Naive thymus-derived CD8-positive, alpha-beta T cell (primary cell): ENCODE data around the gene SAP25. TPM values are rescaled to one million over a fixed set of nuclear protein-coding genes. Genes with fewer than 3 reads are reported as not detected.

Experiments used
- ATAC-seq, 2 donors: fragments of 150-1000 bp; cut with Tn5 transposase in 1 of 2; sonication (Bioruptor Pico), chemical (Tn5 transposase) in 1 of 2; 1 replicate in 1 of 2; 2 replicates in 1 of 2; pipeline ENCODE4 v1.10.0; 2021; ENCODE audit warnings: mild to moderate bottlenecking in 2 of 2, moderate library complexity in 2 of 2
- POLR2A ChIA-PET: fragments of 350-600 bp; sonication (Branson Sonifier 250); formaldehyde crosslinking; loops from one replicate; lab custom pipeline; 2021; ENCODE audit warnings: antibody characterized with exemption; lab: Charles Lee
- DNase-seq, 10 donors: peaks; one replicate each; pipeline versions ENCODE4 v3.0.0 to v3.0.0-alpha.2; 2020 to 2022
- H3K27ac Mint-ChIP-seq, 10 donors: one replicate each; pipeline ENCODE4 v1.8.0; 2020 to 2022; ENCODE audit warnings: mild to moderate bottlenecking in 10 of 10, mixed read lengths in 10 of 10, moderate library complexity in 4 of 10, inconsistent platforms in 1 of 10
- H3K27me3 Mint-ChIP-seq, 5 donors: one replicate each; pipeline ENCODE4 v1.8.0; 2021 to 2022; ENCODE audit warnings: mixed read lengths in 5 of 5
- H3K36me3 Mint-ChIP-seq, 3 donors: one replicate each; pipeline ENCODE4 v1.8.0; 2020 to 2022; ENCODE audit warnings: mixed read lengths in 3 of 3, mild to moderate bottlenecking in 2 of 3, inconsistent platforms in 1 of 3
- H3K4me1 Mint-ChIP-seq, 4 donors: one replicate each; pipeline ENCODE4 v1.8.0; 2021 to 2022; ENCODE audit warnings: mixed read lengths in 4 of 4
- H3K4me3 Mint-ChIP-seq, 10 donors: one replicate each; pipeline ENCODE4 v1.8.0; 2020 to 2022; ENCODE audit warnings: mild to moderate bottlenecking in 10 of 10, mixed read lengths in 10 of 10, moderate library complexity in 6 of 10, inconsistent platforms in 1 of 10
- H3K9me3 Mint-ChIP-seq, 9 donors: one replicate each; pipeline ENCODE4 v1.8.0; 2020 to 2022; ENCODE audit warnings: mixed read lengths in 9 of 9, mild to moderate bottlenecking in 3 of 9, inconsistent platforms in 1 of 9, moderate library complexity in 1 of 9
- polyA plus RNA-seq, 3 donors: library from polyadenylated mRNA; unstranded; fragments of 300-500 nt; fragmentation: Illumina TruSeq; gene quantifications; one replicate each; pipeline ENCODE4 v1.2.3, GENCODE V29; 2021
- total RNA-seq, 8 experiments: library from RNA in 2 of 8; stranded (reverse) in 2 of 8; gene quantifications; one replicate each; pipeline ENCODE4 v1.2.3 and lab custom pipeline; 2021 to 2026

SAP25 gene
- total and polyA plus RNA-seq, 5 experiments from 2014 or later, result 0.42 to 118 (median 102) TPM; not detected in 2

DNA sequence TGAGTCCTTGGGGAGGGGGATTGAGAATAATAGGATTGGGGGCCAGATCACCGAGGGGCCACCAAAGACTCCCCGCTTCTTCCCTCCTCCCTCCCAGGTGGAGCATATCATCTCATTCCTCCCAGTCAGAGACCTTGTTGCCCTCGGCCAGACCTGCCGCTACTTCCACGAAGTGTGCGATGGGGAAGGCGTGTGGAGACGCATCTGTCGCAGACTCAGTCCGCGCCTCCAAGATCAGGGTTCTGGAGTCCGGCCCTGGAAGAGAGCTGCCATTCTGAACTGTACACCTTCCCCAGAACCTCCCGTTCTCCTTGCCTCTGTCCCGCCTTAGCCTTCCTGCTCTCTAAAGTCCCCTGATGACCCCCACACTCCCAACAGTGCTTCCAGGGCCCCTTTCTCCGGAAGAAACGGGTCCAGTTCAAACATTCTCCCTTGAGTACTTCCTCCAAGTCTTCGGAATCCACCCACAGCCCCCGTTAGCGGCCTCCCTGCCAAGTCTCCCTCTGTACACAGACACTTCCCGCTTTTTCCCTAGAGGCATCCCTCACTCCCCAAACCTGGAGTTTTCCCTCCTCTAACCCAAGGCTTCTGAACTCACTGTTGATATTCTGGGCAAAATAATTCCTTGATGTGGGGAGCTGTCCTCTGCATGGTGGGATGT is 16.5 kb upstream of the SAP25 start:
- Mint-ChIP-seq H3K27me3 (peaks cover 0 to 10% (median 3%) of the 10 kb centered on the region in 5 donors), H3K9me3 (no peaks in the 10 kb centered on the region), H3K4me1 (peaks cover 1 to 15% (median 9%) of the 10 kb centered on the region in 4 donors), H3K36me3 (peaks cover 0 to 4% (median 3%) of the 10 kb centered on the region in 3 donors), H3K27ac (peak overlapping the region in 2 of 10 donors; percentile 31 to 44), H3K4me3 (no peak overlapping the region)
- no peak for DNase-seq
- ATAC-seq, result no peak
- POLR2A ChIA-PET, result interaction anchor here (0.7 to 9.8 kb wide), 5 partner anchors 11 to 44 kb away, joined by 3 to 333 read pairs (median 4); partner anchors contain the start of gene SAP25

DNA sequence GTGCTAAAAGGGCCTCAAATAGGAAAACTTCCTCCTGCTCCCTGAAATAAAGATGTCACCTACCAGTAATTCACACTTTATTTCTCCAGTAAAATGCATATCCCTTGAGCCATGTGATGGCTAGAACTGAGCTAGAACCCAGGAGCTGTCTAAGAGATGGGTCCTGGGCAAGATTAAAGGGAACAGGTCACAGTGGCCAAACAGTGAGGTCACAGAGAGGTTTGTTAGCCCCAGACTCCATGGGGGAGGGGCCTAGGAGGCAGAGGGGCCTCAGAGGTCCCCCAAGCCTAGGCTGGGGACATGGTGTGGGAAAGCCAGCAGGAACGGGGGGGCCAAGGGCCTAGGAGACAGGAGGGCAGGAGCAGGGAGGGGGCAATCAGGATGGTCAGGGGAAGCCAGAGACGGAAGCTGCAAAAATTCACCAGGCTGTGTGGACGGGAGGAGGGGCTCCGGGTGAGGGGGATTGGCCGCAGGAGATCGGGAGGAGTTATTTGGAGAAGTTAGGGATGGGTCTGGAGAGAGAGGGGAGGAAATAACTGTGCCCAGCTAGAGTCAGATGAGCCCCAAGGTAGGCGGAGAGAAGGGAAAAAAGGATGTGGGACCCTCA is 15.7 kb upstream of the SAP25 start:
- POLR2A ChIA-PET, result interaction anchor here (0.7 to 9.8 kb wide), 5 partner anchors 14 to 44 kb away, joined by 3 to 333 read pairs (median 4); partner anchors contain the start of gene SAP25
- Mint-ChIP-seq H3K4me1 (peaks cover 8 to 21% (median 12%) of the 10 kb centered on the region in 4 donors), H3K27me3 (peaks cover 0 to 10% (median 3%) of the 10 kb centered on the region in 5 donors), H3K27ac (peak overlapping the region in 1 of 10 donors; percentile 59), H3K9me3 (no peaks in the 10 kb centered on the region), H3K36me3 (peaks cover 0 to 4% (median 3%) of the 10 kb centered on the region in 3 donors), H3K4me3 (peak overlapping the region in 2 of 10 donors; percentile 34 to 42)
- DNase-seq, result no peak
- ATAC-seq, result no peak

DNA sequence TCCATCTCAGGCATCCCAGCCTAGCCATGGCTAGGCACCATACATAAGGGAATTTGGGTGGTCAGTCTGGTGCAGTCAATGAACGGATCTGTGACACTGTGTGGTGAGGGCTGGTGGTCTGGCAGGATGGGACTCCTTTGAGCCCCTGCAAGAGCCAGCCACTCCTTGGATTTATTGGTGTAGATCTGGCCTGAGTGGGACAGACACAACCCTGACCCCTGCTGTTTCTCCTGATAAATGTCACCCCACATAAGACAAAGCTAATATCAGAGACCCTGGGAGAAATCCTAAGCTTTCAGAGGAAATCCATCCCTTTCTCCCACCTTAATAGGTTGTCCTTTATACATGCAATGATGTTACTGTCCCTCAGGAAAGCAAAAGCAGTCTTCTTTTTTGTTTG is 14.7 kb upstream of the SAP25 start:
- H3K4me3 Mint-ChIP-seq, result peak overlapping the region; percentile 36 to 98 (median 72)
- ATAC-seq, result no peak
- DNase-seq, result no peak
- peaks cover 0 to 4% (median 3%) of the 10 kb centered on the region in 3 donors for H3K36me3 Mint-ChIP-seq
- POLR2A ChIA-PET, result interaction anchor here (0.7 to 9.8 kb wide), 4 partner anchors 15 to 57 kb away, joined by 3 to 333 read pairs (median 4); partner anchors contain the start of gene SAP25
- H3K27me3 Mint-ChIP-seq, result peaks cover 0 to 10% (median 3%) of the 10 kb centered on the region in 5 donors
- peaks cover 14 to 29% (median 20%) of the 10 kb centered on the region in 4 donors for H3K4me1 Mint-ChIP-seq
- peak overlapping the region in 3 of 10 donors; percentile 18 to 44 (median 43) for H3K27ac Mint-ChIP-seq
- no peaks in the 10 kb centered on the region for H3K9me3 Mint-ChIP-seq

DNA sequence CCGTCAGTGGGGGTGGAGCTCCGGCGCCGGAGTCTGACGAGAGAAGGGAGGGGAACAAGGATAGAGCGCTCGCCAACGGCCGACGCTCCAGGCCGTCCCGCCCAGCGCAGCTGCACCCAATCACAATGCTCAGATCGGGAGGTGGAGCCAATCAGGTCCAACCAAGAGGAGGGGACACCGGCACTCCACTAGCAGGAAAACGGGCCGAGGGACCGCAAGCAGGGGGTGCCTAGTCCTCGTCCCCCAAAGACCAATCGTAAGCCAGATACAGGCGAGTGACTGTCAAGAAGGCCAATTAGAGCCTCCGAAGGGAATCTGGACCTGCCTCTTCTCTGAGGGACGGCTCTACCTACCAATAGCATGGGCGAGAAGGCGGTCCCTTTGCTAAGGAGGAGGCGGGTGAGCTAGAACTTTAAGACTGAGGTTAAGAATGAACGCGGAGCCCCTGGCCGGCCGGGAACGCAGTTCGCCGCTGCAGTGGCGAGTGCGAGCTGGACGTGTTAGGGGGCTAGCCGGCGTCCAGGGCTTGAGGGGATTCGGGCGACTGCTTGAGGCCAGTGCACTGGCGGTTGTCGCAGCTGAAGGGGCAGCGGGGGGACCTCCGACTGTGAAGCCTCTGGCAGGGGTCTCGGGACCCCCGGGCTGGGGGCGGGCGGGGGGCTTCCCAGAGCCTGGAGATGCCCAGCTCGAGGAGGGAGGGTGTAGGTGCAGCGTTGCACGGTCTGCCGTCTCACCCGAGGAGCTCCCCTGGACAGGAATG is 12.7 kb upstream of the SAP25 start, which contains the start of gene FBXO24:
Gene FBXO24, plus strand, starts transcription at position 63 of the 760 bp plus-strand sequence. Its CDS starts 298 bp downstream, at position 361.
- Mint-ChIP-seq H3K36me3 (peaks cover 4 to 6% (median 5%) of the 10 kb centered on the region in 3 donors), H3K4me1 (peaks cover 21 to 41% (median 31%) of the 10 kb centered on the region in 4 donors), H3K27me3 (peaks cover 0 to 10% (median 3%) of the 10 kb centered on the region in 5 donors), H3K4me3 (peak within 1 kb of the TSS; percentile 93 to 100 (median 97)), H3K9me3 (no peaks in the 10 kb centered on the region), H3K27ac (peak within 1 kb of the TSS in 7 of 10 donors; percentile 81 to 98 (median 97))
- peak; percentile 96 to 100 (median 100) for DNase-seq
- POLR2A ChIA-PET, result interaction anchor here (0.6 to 9.8 kb wide), 46 partner anchors 8 to 631 kb away, joined by 3 to 333 read pairs (median 6); partner anchors contain the start of genes AGFG2, GIGYF1, GNB2 and MEPCE
- peak; percentile 83 to 85 for ATAC-seq

DNA sequence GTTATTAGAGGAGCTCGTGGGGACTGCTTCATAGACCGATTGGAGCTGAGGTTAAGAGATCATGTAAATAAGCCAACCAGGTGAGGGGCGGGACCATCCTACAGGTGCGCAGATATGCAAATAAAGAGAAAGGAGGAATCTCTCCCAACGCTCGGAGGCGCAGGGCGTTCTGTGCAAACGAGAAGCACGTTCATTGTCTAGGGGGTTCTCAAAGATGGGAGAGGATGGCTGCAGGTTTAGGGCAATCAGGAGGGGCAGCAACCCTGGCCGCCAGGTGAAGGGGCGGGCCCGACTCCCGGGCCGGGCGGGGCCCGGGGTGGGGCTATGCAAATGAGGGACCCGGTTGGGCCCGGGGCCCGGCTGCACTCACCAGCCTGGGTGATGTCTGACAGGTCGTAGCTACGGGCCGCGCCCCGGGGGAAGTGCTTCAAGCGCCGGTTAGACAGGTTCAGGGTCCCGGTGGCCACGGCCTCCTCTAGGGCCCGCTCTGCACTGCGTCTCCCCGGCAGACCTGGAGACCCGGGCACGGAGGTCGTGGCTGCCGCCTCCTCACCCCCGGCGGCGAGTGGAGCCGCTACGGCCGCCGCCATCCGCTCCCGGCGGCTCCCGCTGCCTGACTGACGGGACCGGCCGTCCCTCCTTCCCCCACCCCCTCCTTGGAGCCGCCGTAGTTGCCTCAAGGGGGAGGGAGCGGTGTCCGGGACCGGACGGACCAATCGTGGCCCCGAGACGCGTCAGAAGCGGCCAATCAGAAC is 12.0 kb upstream of the SAP25 start, which contains the start of gene LRCH4:
Gene LRCH4, minus strand, starts transcription at position 619 of the 755 bp plus-strand sequence. Its CDS starts 29 bp downstream, at position 590.
- Mint-ChIP-seq H3K27me3 (peaks cover 0 to 8% (median 3%) of the 10 kb centered on the region in 5 donors), H3K27ac (peak within 1 kb of the TSS in 7 of 10 donors; percentile 81 to 98 (median 97)), H3K9me3 (no peaks in the 10 kb centered on the region), H3K4me1 (peaks cover 21 to 41% (median 31%) of the 10 kb centered on the region in 4 donors), H3K36me3 (peaks cover 4 to 6% (median 5%) of the 10 kb centered on the region in 3 donors), H3K4me3 (peak within 1 kb of the TSS; percentile 93 to 100 (median 97))
- POLR2A ChIA-PET, result interaction anchor here (0.6 to 9.8 kb wide), 46 partner anchors 9 to 632 kb away, joined by 3 to 333 read pairs (median 6); partner anchors contain the start of genes AGFG2, GIGYF1, GNB2 and MEPCE
- DNase-seq (peak in 8 of 10 donors; percentile 40 to 74 (median 62)), ATAC-seq (peak; percentile 14 to 24)

DNA sequence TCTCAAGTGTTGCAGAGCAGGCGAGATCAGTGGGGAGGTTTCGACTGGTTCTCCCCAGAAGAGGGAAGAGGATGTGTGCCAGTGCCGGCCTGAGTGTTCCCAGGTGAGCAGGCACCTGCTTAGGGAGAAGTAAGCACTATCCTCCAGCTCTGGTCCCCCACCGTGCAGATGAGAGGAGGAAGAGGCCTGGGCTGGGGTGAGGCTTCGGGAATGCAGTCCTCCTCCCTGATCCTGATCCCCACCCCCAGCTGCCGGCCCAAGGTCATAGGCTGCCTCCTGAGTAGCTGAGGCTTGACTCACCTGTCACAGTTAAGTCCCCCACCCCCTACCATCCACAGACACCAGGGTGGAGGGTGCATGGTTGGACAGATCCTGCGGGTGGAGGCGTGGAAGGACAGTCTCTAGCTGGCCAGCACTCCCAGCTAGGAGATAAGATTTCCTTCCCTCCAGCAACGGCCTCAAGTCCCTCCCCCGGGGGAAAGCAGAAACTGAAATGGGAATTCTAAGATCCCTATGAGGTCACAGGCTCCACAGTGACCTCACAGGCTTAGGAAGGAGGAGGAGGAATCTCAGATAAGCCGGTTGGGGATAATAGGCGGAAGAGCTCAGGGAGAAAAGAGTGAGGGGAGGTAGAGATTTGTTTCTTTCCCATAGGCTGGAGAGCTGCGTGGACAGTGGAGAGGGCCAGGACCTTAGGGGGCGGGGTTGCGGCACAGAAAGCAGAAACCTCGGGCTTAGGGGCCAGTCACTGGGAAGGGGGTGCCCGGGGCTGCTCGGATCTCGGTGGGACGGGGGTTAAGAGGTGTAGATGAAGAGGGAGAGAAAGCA is 11.2 kb upstream of the SAP25 start:
- Mint-ChIP-seq H3K27me3 (peaks cover 0 to 3% (median 0%) of the 10 kb centered on the region in 5 donors), H3K4me1 (peaks cover 21 to 41% (median 31%) of the 10 kb centered on the region in 4 donors)
- POLR2A ChIA-PET, result interaction anchor here (1.0 to 9.8 kb wide), 33 partner anchors 8 to 633 kb away, joined by 3 to 333 read pairs (median 11); partner anchors contain the start of genes AGFG2, GIGYF1, GNB2 and MEPCE

DNA sequence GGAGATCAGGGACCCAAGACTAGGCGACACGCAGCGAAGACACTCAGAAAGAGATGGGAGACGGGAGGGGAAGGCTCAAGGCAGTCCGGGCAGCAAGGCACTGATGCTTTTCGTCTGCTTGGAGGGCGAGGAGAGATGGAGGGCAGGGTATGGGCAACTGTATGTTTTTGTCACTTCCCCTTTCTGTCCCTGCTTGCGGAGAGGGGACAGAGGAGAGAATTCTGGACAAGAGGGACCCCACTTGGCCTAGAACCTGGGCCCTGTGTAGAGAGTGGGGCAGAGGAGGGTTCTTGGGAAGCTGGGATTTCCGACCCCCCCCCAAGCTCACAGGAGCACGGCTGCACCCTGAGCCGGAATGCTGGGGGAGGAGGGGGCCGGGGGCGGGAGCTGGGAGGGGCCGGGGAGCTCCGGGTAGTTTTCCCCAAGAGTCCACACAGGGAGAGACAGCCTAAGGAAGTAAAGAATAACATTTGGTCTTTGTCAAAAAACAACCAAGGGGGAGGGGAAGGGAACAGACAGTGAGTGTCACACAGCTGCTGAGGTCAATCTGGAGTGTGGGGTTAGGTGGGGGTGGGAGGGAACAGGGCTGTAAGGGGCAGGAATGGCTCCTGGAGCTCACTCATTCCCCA is 10.5 kb upstream of the SAP25 start:
- Mint-ChIP-seq H3K36me3 (peaks cover 4 to 7% (median 6%) of the 10 kb centered on the region in 3 donors), H3K27ac (peak overlapping the region in 7 of 10 donors; percentile 81 to 99 (median 97)), H3K4me3 (peak overlapping the region; percentile 93 to 100 (median 97)), H3K4me1 (peaks cover 21 to 41% (median 31%) of the 10 kb centered on the region in 4 donors), H3K27me3 (peaks cover 0 to 3% (median 0%) of the 10 kb centered on the region in 5 donors), H3K9me3 (no peaks in the 10 kb centered on the region)
- POLR2A ChIA-PET, result interaction anchor here (0.7 to 9.8 kb wide), 26 partner anchors 7 to 1025 kb away, joined by 3 to 333 read pairs (median 18); partner anchors contain the start of genes GIGYF1, GNB2, MEPCE and MOSPD3
- no peak for DNase-seq
- no peak for ATAC-seq

More for the DNA sequence above, 11.2 kb upstream of the SAP25 start:
- Mint-ChIP-seq H3K4me3 (peak overlapping the region; percentile 93 to 100 (median 97)), H3K9me3 (no peaks in the 10 kb centered on the region), H3K36me3 (peaks cover 4 to 6% (median 5%) of the 10 kb centered on the region in 3 donors), H3K27ac (peak overlapping the region in 7 of 10 donors; percentile 81 to 98 (median 97))
- ATAC-seq, result no peak
- no peak for DNase-seq

DNA sequence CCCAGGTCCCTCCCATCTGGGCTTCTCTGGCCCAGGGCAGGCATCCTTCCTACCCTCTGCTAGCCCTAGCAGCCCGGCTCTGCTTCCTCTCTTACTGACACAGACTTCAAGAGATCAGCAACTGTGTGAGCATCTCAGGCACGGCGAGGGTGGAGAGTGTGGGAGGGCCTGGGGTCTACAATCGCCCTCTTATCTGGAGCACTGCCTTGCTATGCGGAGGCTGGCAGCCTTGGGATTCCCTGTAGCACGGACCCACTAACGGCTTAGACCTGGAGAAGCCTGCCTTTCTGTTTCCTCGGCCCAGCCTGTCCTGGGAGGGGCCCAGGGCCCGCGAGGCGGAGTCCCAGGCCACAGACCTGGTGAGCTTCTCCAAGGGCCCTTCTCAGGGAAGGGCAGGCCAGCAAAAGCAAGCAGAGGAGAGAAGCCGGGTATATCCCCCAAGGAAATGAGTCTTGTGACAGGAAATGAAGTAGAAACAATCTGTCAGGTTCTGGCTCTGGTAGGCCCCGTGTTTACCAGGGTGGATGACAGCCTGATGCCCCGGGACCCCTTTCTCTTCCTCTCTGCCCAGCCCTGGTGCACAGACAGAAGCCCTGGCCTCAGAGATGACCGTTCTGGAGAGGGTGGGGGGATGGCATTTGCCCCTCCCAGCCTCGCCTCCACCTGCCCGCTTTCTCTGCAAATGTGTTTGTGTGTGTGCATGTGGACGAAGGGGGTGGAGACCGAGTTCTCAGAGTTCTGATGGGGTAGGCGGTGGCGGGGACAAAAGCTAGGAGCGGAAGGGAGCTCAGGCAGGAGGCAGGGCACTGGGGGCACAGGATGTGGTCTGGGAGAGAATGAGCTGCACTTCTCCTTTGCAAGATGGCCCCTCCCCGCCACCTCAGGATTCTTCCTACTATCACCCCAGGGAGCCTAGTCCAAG is 9.7 kb upstream of the SAP25 start:
- H3K27ac Mint-ChIP-seq, result peak overlapping the region in 7 of 10 donors; percentile 81 to 99 (median 97)
- ATAC-seq, result peak; percentile 7 to 13
- peaks cover 0 to 3% (median 0%) of the 10 kb centered on the region in 5 donors for H3K27me3 Mint-ChIP-seq
- POLR2A ChIA-PET, result interaction anchor here (0.6 to 9.8 kb wide), 27 partner anchors 6 to 1024 kb away, joined by 3 to 333 read pairs (median 12); partner anchors contain the start of genes GIGYF1, GNB2, MEPCE and MOSPD3
- H3K36me3 Mint-ChIP-seq, result peaks cover 4 to 12% (median 9%) of the 10 kb centered on the region in 3 donors
- no peaks in the 10 kb centered on the region for H3K9me3 Mint-ChIP-seq
- peak overlapping the region; percentile 93 to 100 (median 97) for H3K4me3 Mint-ChIP-seq
- peaks cover 21 to 40% (median 31%) of the 10 kb centered on the region in 4 donors for H3K4me1 Mint-ChIP-seq
- peak; percentile 34 to 87 (median 66) for DNase-seq

DNA sequence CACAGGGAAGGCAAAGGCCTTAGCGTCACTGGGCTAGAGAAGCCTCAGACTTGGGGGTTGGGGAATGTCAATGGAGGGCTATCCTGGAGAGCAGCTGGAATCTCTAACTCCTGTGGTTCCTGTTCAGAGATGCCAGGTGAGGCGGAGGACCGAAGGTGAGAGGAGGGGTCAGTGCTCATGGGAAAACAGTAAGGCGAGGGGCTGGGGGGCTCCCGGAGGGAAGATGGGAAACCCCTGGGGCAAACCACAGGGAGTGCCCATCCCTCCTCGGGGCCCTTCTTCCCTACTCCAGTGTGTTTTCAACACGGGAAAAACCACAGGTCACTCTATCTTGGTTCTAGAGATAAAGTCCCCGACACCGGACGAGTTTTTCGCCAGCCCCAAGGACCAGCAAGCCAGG is 8.9 kb upstream of the SAP25 start:
- Mint-ChIP-seq H3K27me3 (peaks cover 0 to 3% (median 0%) of the 10 kb centered on the region in 5 donors), H3K9me3 (no peaks in the 10 kb centered on the region), H3K36me3 (peaks cover 4 to 16% (median 9%) of the 10 kb centered on the region in 3 donors), H3K4me1 (peaks cover 21 to 36% (median 29%) of the 10 kb centered on the region in 4 donors), H3K4me3 (peak overlapping the region; percentile 93 to 100 (median 97)), H3K27ac (peak overlapping the region in 7 of 10 donors; percentile 81 to 99 (median 97))
- DNase-seq, result no peak
- no peak for ATAC-seq
- POLR2A ChIA-PET, result interaction anchor here (0.6 to 9.8 kb wide), 16 partner anchors 8 to 153 kb away, joined by 3 to 333 read pairs (median 40); partner anchors contain the start of genes GIGYF1, GNB2, MEPCE and MOSPD3
